ENCODE results near the gene TMEM131L. TPM values are rescaled to one million over a fixed set of nuclear protein-coding genes. Genes with fewer than 3 reads are reported as not detected.
"Not testable (repeated sequence)": the region's sequence is repeated elsewhere in the genome, so short reads cannot be mapped to it uniquely, and the experiment has no call there.

TMEM131L gene
- polyA plus RNA-seq (2012; ENCODE audit: insufficient read depth, insufficient read length), result 31.0 TPM

- peak; percentile 50 for DNase-seq (ENCODE audit: low read depth, low spot score)
- peak within 1 kb of the TSS; percentile 87 for H3K4me3 ChIP-seq (ENCODE audit: low read length)
Observed at GRCh38 chr4:153466081-153466948, at the start of gene TMEM131L. TSS of gene TMEM131L (plus strand) at chr4:153466360. CDS start at chr4:153466398, 38 bp downstream.

DNA sequence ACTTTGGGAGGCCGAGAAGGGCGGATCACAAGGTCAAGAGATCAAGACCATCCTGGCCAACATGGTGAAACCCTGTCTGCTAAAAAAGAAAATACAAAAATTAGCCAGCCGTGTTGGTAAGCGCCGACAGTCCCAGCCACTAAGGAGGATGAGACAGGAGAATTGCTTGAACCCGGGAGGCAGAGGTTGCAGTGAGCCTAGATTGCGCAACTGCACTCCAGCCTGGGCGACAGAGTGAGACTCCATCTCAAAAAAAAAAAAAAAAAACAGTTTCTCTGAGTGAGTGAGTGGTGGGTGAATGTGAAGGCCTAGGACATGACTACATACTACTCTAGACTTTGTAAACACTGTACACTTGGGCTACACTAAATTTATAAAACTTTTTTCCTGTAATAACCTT is 49.7 kb upstream of the TMEM131L start:
- H3K4me3 ChIP-seq (ENCODE audit: low read length); DNase-seq (ENCODE audit: low read depth, low spot score): not testable (repeated sequence)

- no peak overlapping the region for H3K4me3 ChIP-seq (ENCODE audit: low read length)
- DNase-seq (ENCODE audit: low read depth, low spot score), result no peak
Observed at GRCh38 chr4:153418121-153418520, 48.0 kb upstream of the TMEM131L start.

DNA sequence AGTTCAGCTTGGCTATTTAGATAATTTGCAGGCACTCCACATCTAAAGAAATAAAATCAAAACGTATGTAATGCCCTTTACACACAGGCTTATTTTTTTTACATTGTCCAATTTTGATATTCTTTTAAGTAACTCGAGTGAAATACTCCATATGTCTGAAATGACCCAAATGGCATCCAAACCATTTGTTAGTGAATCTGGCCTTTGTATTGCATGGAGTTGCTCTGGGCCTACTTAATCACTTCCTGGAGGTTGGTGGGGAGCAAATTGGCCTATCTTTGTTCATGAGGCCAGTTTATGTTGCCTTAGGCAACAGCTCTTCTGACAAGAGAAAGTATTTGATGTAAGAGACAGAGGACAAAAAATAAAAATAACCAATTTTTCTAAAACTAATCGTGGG is 47.6 kb upstream of the TMEM131L start:
- no peak for DNase-seq (ENCODE audit: low read depth, low spot score)
- H3K4me3 ChIP-seq (ENCODE audit: low read length), result no peak overlapping the region

DNA sequence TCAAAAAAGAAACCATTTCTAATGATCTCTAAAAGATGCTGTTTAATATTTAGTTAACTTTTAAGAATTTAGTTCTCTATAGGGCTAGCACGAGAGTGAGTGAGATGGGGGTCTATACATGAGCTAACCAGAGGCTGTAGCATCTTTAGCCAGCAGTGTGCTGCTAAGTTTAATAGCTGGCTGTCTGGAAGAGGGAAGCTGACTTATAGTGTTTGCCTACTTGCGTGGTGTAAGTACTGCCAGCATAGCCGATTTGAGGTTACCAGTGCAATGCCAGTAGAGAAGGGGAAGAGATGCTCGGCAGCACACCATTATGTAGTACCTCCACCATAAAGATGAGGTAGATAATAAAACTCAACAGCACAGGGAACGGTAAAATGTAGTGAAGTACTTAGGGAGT is 47.1 kb upstream of the TMEM131L start:
- H3K4me3 ChIP-seq (ENCODE audit: low read length), result no peak overlapping the region
- no peak for DNase-seq (ENCODE audit: low read depth, low spot score)

DNA sequence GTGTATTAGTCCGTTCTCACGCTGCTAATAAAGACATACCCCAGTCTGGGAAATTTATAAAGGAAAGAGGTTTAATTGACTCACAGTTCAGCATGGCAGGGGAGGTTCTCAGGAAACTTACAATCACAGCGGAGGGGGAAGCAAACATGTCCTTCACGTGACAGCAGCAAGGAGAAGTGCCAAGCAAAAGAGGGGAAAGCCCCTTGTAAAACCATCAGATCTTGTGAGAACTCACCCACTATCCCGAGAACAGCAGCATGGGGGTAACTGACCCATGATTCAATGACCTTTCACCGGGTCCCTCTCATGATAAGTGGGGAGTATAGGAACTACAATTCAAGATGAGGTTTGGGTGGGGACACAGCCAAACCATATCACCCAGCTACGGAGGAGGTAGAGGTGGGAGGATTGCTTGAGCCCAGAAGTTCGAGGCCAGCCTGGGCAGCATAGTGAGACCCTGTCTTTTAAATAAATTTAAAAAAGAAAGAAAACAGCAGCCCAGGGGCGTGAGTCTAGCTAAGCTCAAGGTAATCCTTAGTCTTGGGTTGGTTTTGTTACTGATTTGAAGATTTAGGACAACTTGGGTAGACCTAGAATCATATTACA is 46.4 kb upstream of the TMEM131L start:
- no peak for DNase-seq (ENCODE audit: low read depth, low spot score)
- H3K4me3 ChIP-seq (ENCODE audit: low read length), result no peak overlapping the region

DNA sequence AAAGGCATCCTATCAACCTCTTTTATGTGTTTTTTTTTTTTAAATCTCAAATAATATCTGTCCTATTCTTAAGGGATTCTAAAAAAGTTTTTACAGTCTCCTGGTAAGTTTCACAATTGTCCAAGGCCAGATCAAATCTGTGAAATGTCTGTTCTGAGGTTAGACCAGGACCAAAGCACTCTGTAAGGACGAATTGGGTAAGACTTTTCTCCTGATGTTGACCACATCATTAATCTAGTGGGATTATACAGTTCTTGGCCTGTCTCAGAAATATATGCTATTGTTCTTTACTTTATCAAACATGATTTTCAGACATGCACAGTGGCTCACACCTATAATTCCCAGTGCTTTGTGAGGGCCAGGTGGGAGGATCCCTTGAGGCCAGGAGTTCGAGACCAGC is 45.8 kb upstream of the TMEM131L start:
- no peak overlapping the region for H3K4me3 ChIP-seq (ENCODE audit: low read length)
- no peak for DNase-seq (ENCODE audit: low read depth, low spot score)

- no peak overlapping the region for H3K4me3 ChIP-seq (ENCODE audit: low read length)
- no peak for DNase-seq (ENCODE audit: low read depth, low spot score)
Observed at GRCh38 chr4:153421941-153422340, 44.2 kb upstream of the TMEM131L start.

DNA sequence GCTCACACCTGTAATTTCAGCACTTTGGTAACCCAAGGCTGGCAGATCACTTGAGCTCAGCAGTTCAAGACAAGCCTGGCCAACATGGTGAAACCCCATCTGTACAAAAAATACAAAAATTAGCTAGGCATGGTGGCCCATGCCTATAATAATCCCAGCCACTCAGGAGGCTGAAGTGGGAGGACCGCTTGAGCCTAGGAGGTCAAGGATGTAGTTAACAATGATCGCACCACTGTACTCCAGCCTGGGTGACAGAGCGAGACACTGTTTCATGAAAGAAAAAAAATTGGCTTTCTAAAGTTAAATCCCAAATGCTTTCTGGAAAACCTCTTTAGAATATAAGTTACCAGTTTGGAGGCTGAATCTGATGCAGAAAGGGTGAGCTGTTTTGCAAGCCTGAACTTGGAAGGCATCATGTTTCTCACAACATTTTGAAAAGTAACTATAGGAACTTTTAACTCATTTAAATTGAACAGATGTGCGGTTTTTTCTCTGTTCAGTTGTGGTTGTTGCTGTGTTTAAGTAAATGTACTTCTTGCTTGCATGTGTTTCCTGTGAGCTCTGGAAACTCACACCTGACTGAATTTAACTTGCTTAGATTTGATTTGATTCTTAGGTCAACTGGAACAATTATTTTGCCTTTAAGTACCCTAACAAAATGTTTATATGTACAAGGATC is 39.8 kb upstream of the TMEM131L start:
- DNase-seq (ENCODE audit: low read depth, low spot score), result peak; percentile 96

DNA sequence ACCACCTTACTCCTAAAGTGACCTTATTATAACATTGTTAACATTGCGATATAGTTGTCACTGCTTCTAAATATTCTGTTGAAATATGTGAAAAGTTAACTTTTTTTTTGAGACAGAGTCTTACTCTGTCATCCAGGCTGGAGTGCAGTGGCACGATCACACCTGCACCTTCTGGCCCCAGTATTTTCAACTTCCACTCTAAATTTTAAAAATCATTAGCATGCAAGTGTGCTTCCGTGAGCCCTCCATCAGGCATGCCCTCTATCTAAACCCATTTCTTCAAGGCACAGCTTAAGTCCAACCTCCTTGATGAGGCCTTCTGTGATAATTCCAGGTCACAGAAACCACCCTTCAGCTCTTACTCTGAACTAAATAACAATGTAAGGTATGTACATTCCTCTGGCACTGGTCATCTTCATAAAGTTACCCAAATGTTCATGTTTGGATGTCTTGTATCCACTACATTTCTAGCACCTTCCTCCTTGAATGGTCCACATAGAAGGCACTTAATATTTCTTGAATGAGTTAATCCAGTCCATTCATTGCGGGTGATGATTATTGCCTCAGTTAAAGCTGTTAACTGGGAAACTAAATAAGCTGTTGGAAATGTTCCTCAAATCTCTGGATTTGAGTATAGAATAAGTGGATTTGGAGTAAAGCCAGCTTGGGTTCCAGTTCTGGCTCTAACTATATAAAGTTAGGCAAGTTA is 38.6 kb upstream of the TMEM131L start:
- no peak for DNase-seq (ENCODE audit: low read depth, low spot score)
- H3K4me3 ChIP-seq (ENCODE audit: low read length), result no peak overlapping the region

More for the DNA sequence above, 39.8 kb upstream of the TMEM131L start:
- peak overlapping the region; percentile 20; the same call in 1 of the 2 replicates for H3K4me3 ChIP-seq (ENCODE audit: low read length)

DNA sequence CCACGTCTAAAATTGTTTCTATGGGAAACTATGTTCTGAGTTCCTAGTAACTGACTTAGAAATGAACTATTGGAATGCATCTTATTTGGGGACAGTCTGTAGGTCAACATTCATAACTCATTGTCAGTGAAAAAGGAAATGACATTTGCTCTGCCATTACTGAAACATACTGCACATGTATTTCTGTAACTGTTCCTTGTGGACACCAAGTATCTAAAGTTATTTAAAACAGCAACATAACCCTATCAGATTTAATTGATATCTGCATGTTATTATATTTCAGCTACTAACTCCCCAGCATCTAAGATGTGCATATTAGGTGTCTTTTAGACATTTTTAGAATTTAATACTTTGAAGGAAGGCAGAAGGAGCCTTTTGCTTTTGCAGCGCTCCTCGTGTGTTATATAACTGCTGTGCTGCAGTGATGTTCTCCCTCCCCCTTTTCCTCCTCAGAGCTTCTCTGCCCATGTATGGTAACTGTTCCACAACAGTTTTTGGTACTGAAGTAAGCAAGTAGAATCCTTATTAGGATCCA is 37.2 kb upstream of the TMEM131L start:
- H3K4me3 ChIP-seq (ENCODE audit: low read length), result no peak overlapping the region
- DNase-seq (ENCODE audit: low read depth, low spot score), result peak; percentile 50

DNA sequence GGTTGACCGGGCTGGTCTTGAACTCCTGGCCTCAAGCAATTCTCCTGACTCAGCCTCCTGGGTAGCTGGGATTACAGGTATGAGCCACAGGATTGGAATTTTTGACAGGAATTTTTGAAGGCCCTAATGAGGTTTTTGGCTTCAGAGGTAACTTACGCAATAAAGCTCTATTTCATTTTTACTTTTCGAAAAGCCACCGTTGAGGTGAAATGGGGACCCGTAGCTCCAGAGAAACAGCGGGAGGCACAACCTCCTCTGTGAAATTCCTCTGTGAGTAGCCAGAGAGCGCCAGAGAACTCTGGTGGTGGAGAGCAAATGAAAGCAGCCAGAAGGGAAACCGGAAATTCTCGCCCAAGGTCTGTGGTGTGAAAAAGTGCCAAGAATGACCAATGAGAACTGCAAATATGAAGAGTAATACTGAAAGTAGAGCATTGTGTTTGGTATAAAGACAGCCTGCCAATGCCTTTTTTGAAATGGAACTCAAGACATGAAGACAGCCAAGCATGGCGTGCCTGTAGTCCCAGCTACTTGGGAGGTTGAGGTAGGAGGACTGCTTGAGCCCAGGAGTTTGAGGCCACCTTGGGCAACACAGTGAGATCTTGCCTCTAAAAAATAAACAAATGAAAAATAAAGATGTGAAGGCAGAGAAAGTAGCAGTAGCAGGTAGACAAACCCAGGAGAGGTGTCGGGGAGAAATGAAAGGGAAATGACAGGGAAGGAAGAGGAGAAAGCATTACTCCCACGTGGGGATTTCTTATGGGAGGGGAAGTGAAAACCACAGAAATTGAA is 33.0 kb upstream of the TMEM131L start:
- no peak overlapping the region for H3K4me3 ChIP-seq (ENCODE audit: low read length)

DNA sequence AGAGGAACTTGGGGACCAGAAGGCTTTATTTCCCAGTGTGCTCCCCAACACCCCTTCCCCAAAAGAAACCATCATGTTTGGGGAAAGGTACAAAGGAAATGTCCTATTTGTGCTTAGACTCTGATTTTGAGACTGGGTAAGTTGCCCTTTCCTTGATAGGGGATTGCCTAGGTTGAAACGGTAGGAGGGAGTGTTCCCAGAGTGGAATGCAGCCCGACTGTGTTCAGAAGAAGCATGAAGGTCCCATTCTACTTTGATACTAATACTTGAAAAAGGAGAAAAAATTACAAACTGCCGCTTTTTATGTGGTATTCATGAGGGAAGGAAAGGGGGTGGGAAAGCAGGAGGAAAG is 32.4 kb upstream of the TMEM131L start:
- no peak overlapping the region for H3K4me3 ChIP-seq (ENCODE audit: low read length)
- no peak for DNase-seq (ENCODE audit: low read depth, low spot score)

More for the DNA sequence above, 33.0 kb upstream of the TMEM131L start:
- DNase-seq (ENCODE audit: low read depth, low spot score), result peak; percentile 65

DNA sequence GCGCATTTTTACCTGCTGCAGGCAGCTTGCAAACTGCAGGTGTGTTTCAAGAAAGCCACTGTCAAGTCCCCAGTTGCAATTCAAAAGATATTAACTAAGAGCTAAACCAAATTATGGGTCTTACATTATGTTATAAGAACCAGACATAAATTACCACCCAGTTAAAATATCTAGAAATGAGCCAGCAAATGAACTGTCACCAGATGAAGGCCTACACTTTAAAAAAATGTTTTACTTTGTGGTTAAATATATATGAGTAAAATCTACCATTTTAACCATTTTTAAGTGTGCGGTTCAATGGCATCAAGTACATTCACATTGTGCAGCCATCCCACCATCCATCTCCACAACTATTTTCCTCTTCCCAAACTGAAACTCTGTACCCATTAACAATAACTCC is 32.0 kb upstream of the TMEM131L start:
- no peak for DNase-seq (ENCODE audit: low read depth, low spot score)
- H3K4me3 ChIP-seq (ENCODE audit: low read length), result no peak overlapping the region

GRCh38 chr4:153438916-153439756 is 27.0 kb upstream of the TMEM131L start:
- DNase-seq (ENCODE audit: low read depth, low spot score), result peak; percentile 57
- peak overlapping the region; percentile 43 for H3K4me3 ChIP-seq (ENCODE audit: low read length)

DNA sequence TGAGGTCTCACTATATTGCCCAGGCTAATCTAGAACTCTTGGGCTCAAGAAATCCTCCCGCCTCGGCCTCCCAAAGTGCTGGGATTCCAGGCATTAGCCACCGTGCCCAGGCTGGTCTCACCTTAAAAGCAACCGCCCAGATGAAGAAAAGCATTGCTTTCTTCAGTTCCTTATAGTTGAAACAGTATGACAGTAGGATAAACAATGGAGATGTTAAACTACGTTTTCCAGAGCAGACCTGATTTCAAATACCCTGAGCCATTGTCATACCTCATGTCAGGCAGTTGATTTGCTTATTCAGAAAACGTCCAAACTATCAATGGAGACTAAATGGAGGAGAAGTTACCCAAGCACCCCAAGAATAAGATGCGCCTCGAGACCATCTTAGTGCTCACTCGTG is 26.3 kb upstream of the TMEM131L start:
- no peak overlapping the region for H3K4me3 ChIP-seq (ENCODE audit: low read length)
- no peak for DNase-seq (ENCODE audit: low read depth, low spot score)

DNA sequence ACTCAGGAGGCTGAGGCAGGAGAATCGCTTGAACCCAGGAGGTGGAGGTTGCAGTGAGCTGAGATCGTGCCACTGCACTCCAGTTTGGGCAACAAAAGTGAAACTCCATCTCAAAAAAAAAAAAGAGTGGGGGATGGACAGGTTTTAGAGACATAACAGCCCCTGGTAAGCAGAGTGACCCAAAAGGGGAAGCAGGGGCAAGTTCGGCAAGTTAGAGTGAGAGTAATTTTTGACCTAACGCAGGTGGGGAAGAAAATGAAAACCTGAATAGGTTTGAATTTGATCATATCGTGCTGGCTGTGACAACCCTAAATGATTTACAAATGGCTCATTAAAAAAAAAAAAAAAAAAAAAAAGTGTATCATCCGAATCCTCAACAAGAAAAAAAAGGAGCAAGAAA is 25.7 kb upstream of the TMEM131L start:
- H3K4me3 ChIP-seq (ENCODE audit: low read length), result no peak overlapping the region
- no peak for DNase-seq (ENCODE audit: low read depth, low spot score)
